ENCODE measurements around the gene CETP. TPM values are rescaled to one million over a fixed set of nuclear protein-coding genes. Genes with fewer than 3 reads are reported as not detected.

CETP gene
- total RNA-seq = 18.5 and 27.1 TPM in 2 replicates

- no peak for DNase-seq (ENCODE audit: extremely low read depth, low read depth, low spot score)
Measured at GRCh38 chr16:56961851-56962281, at the start of gene CETP. TSS of gene CETP (plus strand) at chr16:56961950. CDS start at chr16:56961980, 30 bp downstream.

GRCh38 chr16:56912746-56913708, 48.7 kb upstream of the CETP start:
- no peak for DNase-seq (ENCODE audit: extremely low read depth, low read depth, low spot score)

GRCh38 chr16:56914896-56915295, 46.9 kb upstream of the CETP start:
- DNase-seq (ENCODE audit: extremely low read depth, low read depth, low spot score) = no peak

- no peak for DNase-seq (ENCODE audit: extremely low read depth, low read depth, low spot score)
Measured at GRCh38 chr16:56915336-56916119, 46.2 kb upstream of the CETP start.

- no peak for DNase-seq (ENCODE audit: extremely low read depth, low read depth, low spot score)
Measured at GRCh38 chr16:56916571-56917403, 45.0 kb upstream of the CETP start.

- DNase-seq (ENCODE audit: extremely low read depth, low read depth, low spot score) = no peak
Measured at GRCh38 chr16:56918467-56919012, 43.2 kb upstream of the CETP start.

GRCh38 chr16:56919099-56919800, 42.5 kb upstream of the CETP start:
- DNase-seq (ENCODE audit: extremely low read depth, low read depth, low spot score) = no peak

- no peak for DNase-seq (ENCODE audit: extremely low read depth, low read depth, low spot score)
Measured at GRCh38 chr16:56921571-56921970, 40.2 kb upstream of the CETP start.

- no peak for DNase-seq (ENCODE audit: extremely low read depth, low read depth, low spot score)
Measured at GRCh38 chr16:56923481-56924091, 38.2 kb upstream of the CETP start.

GRCh38 chr16:56927471-56927870, 34.3 kb upstream of the CETP start:
- no peak for DNase-seq (ENCODE audit: extremely low read depth, low read depth, low spot score)

GRCh38 chr16:56929639-56930038, 32.1 kb upstream of the CETP start:
- DNase-seq (ENCODE audit: extremely low read depth, low read depth, low spot score) = no peak

GRCh38 chr16:56930486-56931270, 31.1 kb upstream of the CETP start:
- DNase-seq (ENCODE audit: extremely low read depth, low read depth, low spot score) = no peak

- no peak for DNase-seq (ENCODE audit: extremely low read depth, low read depth, low spot score)
Measured at GRCh38 chr16:56931271-56931891, 30.4 kb upstream of the CETP start.

GRCh38 chr16:56931892-56932720, 29.6 kb upstream of the CETP start, which contains the start of gene HERPUD1:
TSS of gene HERPUD1 (plus strand) at chr16:56932142. CDS start at chr16:56932245, 103 bp downstream.
- peak; percentile 75 for DNase-seq (ENCODE audit: extremely low read depth, low read depth, low spot score)

- DNase-seq (ENCODE audit: extremely low read depth, low read depth, low spot score) = peak; percentile 44
Measured at GRCh38 chr16:56932721-56933619, 28.8 kb upstream of the CETP start.

All from glomerular endothelial cell (primary cell).